ENCODE results near the gene BACH2.
"Not testable (repeated sequence)": the region's sequence is repeated elsewhere in the genome, so short reads cannot be mapped to it uniquely, and the experiment has no call there.

BACH2 gene

GRCh38 chr6:90209527-90209926 is 87.1 kb downstream of the BACH2 start:
- DNase-seq, result no peak

DNA sequence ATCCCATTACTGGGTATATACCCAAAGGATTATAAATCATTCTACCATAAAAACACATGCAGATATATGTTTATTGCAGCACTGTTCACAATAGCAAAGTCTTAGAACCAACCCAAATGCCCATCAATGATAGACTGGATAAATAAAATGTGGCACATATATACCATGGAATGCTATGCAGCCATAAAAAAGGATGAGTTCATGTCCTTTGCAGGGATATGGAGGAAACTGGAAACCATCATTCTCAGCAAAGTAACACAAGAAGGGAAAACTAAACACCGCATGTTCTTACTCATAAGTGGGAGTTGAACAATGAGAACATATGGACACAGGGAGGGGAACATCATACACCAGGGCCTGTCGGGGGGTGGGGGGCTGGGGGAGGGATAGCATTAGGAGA is 88.0 kb downstream of the BACH2 start:
- not testable (repeated sequence) for DNase-seq

DNA sequence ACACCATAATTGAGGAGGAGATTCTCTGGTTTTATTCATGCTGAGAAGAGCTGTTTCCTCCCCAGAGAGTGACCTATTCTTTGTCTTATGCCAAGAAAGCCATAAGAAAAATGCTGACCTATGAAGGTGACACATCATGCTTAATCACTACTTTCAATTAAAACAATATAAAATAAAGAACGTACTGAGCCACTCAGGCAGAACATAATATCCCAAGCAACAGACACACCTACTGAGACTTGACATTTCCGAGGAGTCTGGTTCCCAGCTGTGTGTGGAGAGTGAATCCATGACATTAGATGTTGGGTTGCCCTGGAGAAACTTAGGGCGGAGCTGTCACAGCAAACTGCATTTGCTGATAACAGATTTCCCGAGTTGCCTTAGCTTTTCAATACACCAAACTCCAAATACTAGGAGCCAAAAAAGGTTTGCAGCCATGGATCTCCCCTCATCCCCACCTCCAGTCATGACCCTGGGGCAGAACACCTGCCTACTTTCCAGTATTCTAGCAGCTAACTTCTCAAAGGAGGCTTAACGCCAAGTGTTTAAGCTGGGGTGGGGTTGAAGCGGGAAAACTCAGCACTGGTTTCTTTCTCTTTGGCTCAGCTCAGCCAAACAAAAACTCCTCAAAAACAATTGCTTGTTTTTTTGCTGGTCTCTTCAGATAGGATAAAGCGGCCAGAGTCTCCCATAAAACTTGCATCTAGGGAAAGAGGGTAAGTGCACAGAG is 92.2 kb downstream of the BACH2 start:
- DNase-seq, result no peak

- no peak for DNase-seq
Measured at GRCh38 chr6:90203672-90204071, 93.0 kb downstream of the BACH2 start.

- peak in 2 of 3 experiments; percentile 45 to 54 for DNase-seq
Measured at GRCh38 chr6:90202156-90202555, 94.5 kb downstream of the BACH2 start.

DNA sequence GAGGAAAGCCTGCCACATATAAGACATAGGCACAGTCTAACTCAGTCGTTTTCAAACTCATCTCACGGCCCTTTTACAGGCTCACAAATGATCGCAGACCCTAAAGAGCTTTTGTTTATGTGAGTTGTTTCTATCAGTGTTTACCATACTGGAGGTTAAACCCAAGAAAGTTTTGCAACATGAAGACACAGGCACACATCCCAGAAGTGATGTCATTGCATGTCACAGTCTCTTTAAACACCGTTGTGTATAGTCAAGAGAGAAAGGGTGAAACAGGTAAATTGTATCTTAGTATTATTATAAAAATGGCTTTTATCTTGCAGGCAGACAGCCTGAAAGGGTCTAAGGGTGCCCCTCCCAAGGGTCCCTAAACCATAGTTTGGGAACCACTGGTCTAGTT is 96.7 kb downstream of the BACH2 start:
- DNase-seq, result no peak

DNA sequence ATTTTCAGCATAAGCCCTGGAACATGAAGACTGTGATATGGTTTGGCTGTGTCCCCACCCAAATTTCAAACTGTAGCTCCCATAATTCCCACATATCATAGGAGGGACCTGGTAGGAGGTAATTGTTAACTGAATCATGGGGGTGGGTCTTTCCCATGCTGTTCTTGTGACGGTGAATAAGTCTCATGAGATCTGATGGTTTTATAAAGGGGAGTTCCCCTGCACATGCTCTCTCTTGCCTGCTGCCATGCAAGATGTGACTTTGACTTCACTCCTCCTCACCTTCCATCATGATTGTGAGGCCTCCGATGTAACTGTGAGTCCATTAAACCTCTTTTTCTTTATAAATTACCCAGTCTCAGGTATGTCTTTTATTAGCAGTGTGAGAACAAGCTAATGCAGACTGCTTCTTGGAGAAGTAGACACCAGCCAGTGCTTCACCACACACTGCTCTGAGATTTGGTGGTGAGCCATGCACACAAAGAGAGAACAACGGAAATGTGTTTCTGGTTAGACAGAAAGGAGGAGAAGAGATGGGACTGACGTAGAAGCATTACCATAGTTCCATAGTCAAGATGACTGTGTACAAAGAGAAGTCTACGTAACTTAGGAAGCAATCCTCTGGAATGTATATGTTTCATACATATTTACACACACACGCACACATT is 97.8 kb downstream of the BACH2 start:
- DNase-seq, result no peak

GRCh38 chr6:90197854-90198496 is 98.7 kb downstream of the BACH2 start:
- peak in 2 of 3 experiments; percentile 35 to 56 for DNase-seq

DNA sequence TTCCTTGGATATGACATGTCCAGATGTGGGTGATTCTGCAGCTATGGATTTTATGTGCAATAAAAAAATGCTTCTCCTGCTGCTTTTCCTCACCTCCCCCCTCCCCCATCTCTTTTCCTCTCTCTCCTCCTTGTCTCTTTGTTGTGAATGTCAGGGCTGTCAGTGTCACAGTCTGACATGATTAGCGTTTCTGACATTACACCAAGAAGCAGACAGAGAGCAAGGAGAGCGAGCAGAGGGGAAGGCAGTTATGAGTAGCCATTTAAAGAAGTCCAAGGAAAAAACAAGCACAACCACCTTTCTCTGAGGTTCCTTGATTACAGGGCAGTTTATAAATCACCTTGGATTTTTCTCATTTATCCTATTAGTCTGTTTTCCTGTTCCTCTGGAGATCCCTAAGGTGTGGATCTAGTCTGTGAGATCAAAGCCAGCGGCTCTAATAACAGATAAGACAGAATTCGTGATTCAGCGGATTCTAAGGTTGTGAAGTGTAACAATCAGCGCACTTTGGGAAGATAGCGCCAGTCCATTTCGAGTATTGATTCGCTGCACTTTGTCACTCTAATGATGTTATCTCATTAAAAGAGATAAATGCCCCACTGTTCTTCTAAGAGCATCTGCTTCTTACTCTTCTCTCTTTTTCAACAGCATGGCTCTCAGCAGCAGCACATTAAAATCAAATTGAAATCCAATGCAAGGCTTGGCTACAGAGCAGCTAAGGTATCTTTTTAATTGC is 101.4 kb downstream of the BACH2 start:
- DNase-seq, result peak in 1 of 3 experiments; percentile 28

- DNase-seq, result no peak
Measured at GRCh38 chr6:90194371-90194841, 102.2 kb downstream of the BACH2 start.

DNA sequence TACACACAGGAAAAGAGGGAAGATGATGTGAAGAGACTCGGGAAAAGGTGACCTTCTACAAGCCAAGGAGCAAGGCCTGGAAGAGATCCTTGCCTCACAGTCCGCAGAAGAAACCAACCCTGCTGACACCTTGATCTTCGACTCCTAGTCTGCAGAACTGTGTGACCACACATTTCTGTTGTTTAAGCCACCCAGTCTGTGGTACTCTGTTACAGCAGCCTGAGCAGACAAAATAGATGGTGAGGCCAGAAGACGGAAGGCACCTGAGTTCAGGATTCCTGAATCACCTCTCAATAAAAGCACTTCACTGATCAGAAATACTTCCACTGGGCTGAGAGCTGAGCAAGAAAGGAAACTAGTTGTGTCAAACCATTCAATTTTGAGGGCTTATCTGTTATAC is 103.3 kb downstream of the BACH2 start:
- DNase-seq, result no peak

DNA sequence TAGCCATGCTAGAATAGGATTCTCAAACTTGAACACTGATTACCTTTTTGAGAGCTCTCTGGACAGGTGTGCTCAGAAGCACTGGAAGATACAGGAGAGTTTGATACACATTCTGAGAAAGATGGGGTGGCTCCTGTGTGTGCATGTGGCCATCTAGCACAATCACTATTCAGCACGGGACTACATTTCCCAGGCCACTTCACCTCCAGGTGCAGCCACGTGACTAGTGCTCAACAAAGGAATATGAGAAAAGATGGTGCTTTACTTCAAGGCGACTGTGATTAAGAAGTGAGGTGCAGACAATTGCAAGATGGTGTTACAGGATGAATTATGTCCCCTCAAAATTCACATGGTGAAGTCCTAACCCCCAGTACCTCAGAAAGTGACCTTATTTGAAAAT is 103.8 kb downstream of the BACH2 start:
- DNase-seq, result peak in 1 of 3 experiments; percentile 71

DNA sequence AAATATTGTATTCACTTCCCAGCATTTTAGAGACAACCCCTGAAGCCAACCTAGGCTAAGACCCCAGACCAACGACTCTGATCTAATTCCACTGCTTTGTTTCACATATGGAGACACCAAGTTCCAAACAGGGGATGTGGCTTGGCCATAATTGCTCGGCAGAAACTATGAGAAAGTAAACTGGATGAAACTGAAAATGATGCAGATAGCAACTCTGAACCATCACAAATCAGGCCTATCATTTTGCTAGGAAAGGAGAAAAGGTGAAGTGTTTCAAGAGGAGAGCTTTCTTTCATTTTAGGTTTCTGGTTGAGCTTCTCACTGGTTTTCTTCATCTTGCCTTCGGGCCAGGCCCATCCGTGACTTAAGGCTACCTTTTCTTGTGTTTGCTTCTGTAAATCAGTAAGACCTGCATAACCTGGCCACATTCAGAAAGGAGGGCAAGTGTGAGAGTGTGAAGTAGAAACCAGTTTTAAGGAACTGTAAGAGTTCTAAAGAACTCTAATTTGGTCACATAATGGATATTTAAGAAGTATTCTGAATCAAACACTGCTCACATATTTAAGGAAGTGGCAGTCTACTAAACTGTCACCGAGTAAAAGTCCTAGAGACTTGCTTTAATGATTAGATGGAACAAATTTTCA is 105.8 kb downstream of the BACH2 start:
- DNase-seq, result no peak

DNA sequence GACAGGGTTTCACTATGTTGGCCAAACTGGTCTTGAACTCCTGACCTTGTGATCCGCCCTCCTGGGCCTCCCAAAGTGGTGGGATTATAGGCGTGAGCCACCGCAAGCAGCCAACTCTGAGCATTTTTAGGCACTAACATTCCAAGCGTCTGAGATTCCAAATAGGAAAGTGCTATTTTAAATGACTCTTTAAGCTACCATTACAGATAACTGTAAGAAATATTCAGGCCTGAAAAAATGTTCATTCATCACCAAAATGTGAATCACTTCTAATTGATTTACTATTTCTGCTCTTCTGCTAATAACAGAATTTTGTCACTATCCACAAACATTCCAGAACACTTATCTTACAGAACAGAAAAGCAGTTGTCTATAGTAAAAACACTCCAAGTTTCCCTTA is 106.5 kb downstream of the BACH2 start:
- no peak for DNase-seq

DNA sequence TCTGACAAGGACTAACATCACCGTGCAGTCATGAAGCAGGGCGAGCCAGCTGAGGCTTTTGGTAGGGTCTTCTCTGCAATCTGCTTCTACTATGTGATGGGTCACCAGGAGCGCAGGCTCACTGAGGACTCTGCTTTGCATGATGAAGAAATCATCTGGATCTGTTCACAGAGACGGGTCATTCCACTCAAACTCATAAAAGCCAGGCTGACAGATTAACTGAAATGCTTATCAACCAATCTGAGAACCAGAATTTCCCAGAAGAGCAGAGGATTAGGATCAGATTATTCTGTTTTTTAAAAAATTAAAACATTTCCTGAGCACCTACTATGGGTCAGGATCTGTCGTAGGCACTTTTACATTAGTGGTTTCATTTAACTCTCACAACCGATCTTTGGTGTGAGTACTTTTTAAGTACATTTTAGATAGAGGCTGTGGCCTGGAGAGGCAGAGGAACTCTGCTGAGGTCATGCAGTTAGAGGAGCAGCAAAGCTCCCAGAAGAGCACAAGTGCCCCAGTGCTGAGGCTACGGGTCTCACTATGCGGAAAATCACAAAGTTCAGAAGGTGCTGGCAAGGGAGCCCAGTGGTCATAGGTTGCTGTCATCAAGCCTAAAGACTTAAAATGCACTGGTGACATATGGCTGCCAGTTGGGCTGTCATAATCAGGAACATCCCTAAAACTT is 109.1 kb downstream of the BACH2 start:
- no peak for DNase-seq

GRCh38 chr6:90186637-90187371 is 109.8 kb downstream of the BACH2 start:
- DNase-seq, result peak in 2 of 3 experiments; percentile 46 to 58

- no peak for DNase-seq
Measured at GRCh38 chr6:90186026-90186425, 110.6 kb downstream of the BACH2 start.

GRCh38 chr6:90184334-90185298 is 112.0 kb downstream of the BACH2 start:
- no peak for DNase-seq

GRCh38 chr6:90183587-90184333 is 112.9 kb downstream of the BACH2 start:
- DNase-seq, result peak in 1 of 3 experiments; percentile 4

All from NCI-H1417 (cell line).